Chondrocyte (in vitro differentiated cells): ENCODE data around the gene NUP62. TPM values are rescaled to one million over a fixed set of nuclear protein-coding genes. Genes with fewer than 3 reads are reported as not detected.
A peak's percentile ranks its signal among the peaks of the same experiment; 100 is the strongest.

ENCODE experiments used
- DNase-seq: peaks from one replicate; pipeline ENCODE4 v3.0.0; 2021; ENCODE audit warnings: mixed read lengths, low spot score
- H3K27ac Mint-ChIP-seq: one replicate; pipeline ENCODE4 v1.8.0; 2021; ENCODE audit warnings: mild to moderate bottlenecking, moderate library complexity, mixed read lengths; ENCODE audit not compliant: unreplicated experiment
- H3K27me3 Mint-ChIP-seq: 2 replicates; pipeline ENCODE4 v1.8.0; 2021; ENCODE audit warnings: low read depth, mixed read lengths
- H3K36me3 Mint-ChIP-seq: 2 replicates; pipeline ENCODE4 v1.8.0; 2021; ENCODE audit warnings: low read depth, mixed read lengths
- H3K4me1 Mint-ChIP-seq: 2 replicates; pipeline ENCODE4 v1.8.0; 2021; ENCODE audit warnings: low read depth, mild to moderate bottlenecking, mixed read lengths
- H3K4me3 Mint-ChIP-seq: one replicate; pipeline ENCODE4 v1.8.0; 2021; ENCODE audit warnings: mild to moderate bottlenecking, moderate library complexity, mixed read lengths; ENCODE audit not compliant: unreplicated experiment
- H3K9me3 Mint-ChIP-seq: 2 replicates; pipeline ENCODE4 v1.8.0; 2021; ENCODE audit warnings: low read depth, mixed read lengths
- total RNA-seq: library from RNA; stranded (reverse); gene quantifications from 3 replicates; pipeline ENCODE4 v1.2.1, GENCODE V29; 2021
- TF ChIP-seq, protein P1 (sequence below): fragments of 200-600 bp; sonication (generic); IDR thresholded peaks from 2 replicates; pipeline ENCODE4 v1.5.0; 2021; ENCODE audit warnings: antibody characterized with exemption, mild to moderate bottlenecking, moderate library complexity

The NUP62 gene
- total RNA-seq, 1 donor from 2014 or later, result 44.7 TPM

DNA sequence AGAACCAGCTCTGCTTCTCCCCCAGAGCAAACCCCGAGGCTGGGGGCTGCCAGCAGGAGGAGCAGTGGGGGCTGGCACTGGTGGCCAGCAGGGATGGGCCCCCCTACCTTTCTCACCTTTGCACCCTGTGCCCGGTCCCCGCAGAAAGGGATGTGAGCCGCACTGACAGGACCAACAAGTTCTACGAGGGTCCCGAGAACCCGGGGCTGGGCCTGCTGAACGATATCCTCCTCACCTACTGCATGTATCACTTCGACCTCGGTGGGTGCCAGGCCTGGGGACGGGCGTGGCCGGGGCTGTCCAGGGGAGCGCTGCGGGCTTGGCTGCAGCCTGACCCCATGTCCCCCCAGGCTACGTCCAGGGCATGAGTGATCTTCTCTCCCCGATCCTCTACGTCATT, 45.2 kb downstream of the NUP62 start:
- H3K27ac Mint-ChIP-seq, result no peak overlapping the region
- TF ChIP-seq, protein P1, sequence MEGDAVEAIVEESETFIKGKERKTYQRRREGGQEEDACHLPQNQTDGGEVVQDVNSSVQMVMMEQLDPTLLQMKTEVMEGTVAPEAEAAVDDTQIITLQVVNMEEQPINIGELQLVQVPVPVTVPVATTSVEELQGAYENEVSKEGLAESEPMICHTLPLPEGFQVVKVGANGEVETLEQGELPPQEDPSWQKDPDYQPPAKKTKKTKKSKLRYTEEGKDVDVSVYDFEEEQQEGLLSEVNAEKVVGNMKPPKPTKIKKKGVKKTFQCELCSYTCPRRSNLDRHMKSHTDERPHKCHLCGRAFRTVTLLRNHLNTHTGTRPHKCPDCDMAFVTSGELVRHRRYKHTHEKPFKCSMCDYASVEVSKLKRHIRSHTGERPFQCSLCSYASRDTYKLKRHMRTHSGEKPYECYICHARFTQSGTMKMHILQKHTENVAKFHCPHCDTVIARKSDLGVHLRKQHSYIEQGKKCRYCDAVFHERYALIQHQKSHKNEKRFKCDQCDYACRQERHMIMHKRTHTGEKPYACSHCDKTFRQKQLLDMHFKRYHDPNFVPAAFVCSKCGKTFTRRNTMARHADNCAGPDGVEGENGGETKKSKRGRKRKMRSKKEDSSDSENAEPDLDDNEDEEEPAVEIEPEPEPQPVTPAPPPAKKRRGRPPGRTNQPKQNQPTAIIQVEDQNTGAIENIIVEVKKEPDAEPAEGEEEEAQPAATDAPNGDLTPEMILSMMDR, result no peak
- H3K4me1 Mint-ChIP-seq, result peaks cover 2% of the 10 kb centered on the region
- H3K36me3 Mint-ChIP-seq, result peaks cover 30% of the 10 kb centered on the region
- H3K27me3 Mint-ChIP-seq, result no peaks in the 10 kb centered on the region
- H3K4me3 Mint-ChIP-seq, result no peak overlapping the region
- peak; percentile 88 for DNase-seq
- H3K9me3 Mint-ChIP-seq, result no peaks in the 10 kb centered on the region

DNA sequence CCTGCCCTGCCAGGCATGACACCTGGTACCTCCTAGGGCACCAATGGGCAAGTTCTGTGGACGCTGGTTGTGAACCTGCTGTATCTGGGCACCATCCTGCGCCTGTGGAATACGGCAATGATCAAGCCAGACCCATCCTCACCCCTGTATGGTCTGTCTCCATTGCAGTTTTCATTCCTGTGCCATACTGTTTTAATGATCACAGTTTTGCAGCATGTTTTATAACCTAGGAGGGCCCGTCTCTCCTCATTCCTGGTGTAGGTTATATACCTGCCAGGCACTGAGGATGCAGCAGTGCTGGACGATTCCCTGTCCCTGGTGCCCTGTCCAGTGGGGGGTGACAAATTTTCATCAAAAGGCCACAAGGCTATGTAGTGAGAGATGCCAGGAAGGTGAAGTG, 46.2 kb downstream of the NUP62 start:
- DNase-seq, result no peak
- no peak overlapping the region for H3K27ac Mint-ChIP-seq
- TF ChIP-seq, protein P1, result no peak
- H3K36me3 Mint-ChIP-seq, result peaks cover 34% of the 10 kb centered on the region
- H3K9me3 Mint-ChIP-seq, result no peaks in the 10 kb centered on the region
- H3K27me3 Mint-ChIP-seq, result no peaks in the 10 kb centered on the region
- no peak overlapping the region for H3K4me3 Mint-ChIP-seq
- H3K4me1 Mint-ChIP-seq, result peaks cover 12% of the 10 kb centered on the region

DNA sequence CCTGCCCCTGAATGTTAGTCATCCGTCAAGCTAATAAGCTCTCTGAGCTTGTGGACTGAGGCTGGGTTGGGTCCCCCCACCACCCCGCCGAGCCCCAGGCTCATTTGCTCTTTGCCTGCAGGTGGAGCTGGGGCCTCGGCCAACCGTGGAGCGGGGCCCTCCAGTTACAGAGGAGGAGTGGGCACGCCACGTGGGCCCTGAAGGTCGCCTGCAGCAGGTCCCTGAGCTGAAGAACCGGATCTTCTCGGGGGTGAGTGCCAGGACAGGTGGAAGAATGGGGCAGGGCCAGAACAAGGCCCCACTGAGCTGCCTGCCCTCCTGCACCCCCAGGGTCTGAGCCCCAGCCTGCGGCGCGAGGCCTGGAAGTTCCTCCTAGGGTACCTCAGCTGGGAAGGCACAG, 46.7 kb downstream of the NUP62 start:
- peak; percentile 76 for DNase-seq
- H3K9me3 Mint-ChIP-seq, result no peaks in the 10 kb centered on the region
- H3K36me3 Mint-ChIP-seq, result peaks cover 34% of the 10 kb centered on the region
- H3K4me1 Mint-ChIP-seq, result peaks cover 14% of the 10 kb centered on the region
- TF ChIP-seq, protein P1, result no peak
- no peaks in the 10 kb centered on the region for H3K27me3 Mint-ChIP-seq
- no peak overlapping the region for H3K27ac Mint-ChIP-seq
- H3K4me3 Mint-ChIP-seq, result no peak overlapping the region

- no peaks in the 10 kb centered on the region for H3K9me3 Mint-ChIP-seq
- no peak overlapping the region for H3K27ac Mint-ChIP-seq
- DNase-seq, result peak; percentile 77
- H3K36me3 Mint-ChIP-seq, result peaks cover 34% of the 10 kb centered on the region
- H3K27me3 Mint-ChIP-seq, result no peaks in the 10 kb centered on the region
- TF ChIP-seq, protein P1, result no peak
- no peak overlapping the region for H3K4me3 Mint-ChIP-seq
- H3K4me1 Mint-ChIP-seq, result peaks cover 14% of the 10 kb centered on the region
Measured at GRCh38 chr19:49881672-49882394, 47.5 kb downstream of the NUP62 start.

- Mint-ChIP-seq H3K9me3 (no peaks in the 10 kb centered on the region), H3K4me3 (no peak overlapping the region), H3K36me3 (peaks cover 31% of the 10 kb centered on the region)
Measured at GRCh38 chr19:49881186-49881585, 48.1 kb downstream of the NUP62 start.

More at GRCh38 chr19:49881186-49881585, 48.1 kb downstream of the NUP62 start:
- no peaks in the 10 kb centered on the region for H3K27me3 Mint-ChIP-seq
- peak; percentile 66 for DNase-seq
- H3K27ac Mint-ChIP-seq, result no peak overlapping the region
- TF ChIP-seq, protein P1, result no peak
- peaks cover 14% of the 10 kb centered on the region for H3K4me1 Mint-ChIP-seq
